Measurements from ENCODE around the gene DCHS1.

The DCHS1 gene

DNA sequence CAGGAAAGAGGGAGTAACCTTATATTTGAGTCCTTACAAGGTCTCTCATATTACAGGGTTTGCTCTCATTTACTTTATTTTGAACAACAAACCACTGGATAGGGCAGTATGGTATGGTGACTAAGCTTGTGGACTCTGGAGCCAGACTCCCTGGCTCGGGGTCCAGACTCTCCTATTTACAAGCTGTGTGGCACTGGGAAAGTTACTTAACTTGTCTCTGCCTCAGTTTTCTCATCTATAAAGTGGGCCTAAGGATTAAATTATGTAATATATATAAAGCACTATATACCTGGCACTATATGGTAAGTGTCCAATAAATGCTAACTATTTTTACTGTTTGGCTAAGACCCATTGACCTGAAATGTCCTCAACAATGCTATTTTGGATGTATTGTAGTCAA, 1.7 kb upstream of the DCHS1 start:
- TF ChIP-seq, protein P1, sequence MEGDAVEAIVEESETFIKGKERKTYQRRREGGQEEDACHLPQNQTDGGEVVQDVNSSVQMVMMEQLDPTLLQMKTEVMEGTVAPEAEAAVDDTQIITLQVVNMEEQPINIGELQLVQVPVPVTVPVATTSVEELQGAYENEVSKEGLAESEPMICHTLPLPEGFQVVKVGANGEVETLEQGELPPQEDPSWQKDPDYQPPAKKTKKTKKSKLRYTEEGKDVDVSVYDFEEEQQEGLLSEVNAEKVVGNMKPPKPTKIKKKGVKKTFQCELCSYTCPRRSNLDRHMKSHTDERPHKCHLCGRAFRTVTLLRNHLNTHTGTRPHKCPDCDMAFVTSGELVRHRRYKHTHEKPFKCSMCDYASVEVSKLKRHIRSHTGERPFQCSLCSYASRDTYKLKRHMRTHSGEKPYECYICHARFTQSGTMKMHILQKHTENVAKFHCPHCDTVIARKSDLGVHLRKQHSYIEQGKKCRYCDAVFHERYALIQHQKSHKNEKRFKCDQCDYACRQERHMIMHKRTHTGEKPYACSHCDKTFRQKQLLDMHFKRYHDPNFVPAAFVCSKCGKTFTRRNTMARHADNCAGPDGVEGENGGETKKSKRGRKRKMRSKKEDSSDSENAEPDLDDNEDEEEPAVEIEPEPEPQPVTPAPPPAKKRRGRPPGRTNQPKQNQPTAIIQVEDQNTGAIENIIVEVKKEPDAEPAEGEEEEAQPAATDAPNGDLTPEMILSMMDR (IDR thresholded peaks at IDR 0.05; ENCODE audit: insufficient read depth, low read depth, low read length, missing control alignments) = no peak
- DNase-seq (ENCODE audit: low read depth) = no peak
- H3K4me3 ChIP-seq (ENCODE audit: low read length) = no peak overlapping the region

DNA sequence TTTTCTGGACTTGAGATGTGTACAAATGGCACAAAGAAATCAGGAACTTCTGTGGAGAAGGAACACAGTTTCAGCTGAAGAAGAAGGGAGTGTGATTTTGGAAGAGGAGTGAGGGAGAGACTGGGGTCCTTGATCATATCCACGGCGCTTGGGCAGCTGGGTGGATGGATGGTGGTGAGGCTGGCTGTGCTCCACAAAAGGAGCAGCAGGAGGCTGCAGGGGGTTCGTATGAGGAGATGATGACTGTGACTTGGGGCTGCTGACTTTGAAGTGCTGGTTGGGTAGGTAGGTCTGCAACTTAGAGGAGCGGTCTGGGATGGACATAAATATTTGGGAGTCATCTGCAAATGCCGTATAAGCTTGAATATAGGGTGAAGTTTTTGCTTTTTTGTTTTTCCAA, 1.3 kb upstream of the DCHS1 start:
- TF ChIP-seq, protein P1 (IDR thresholded peaks at IDR 0.05; ENCODE audit: insufficient read depth, low read depth, low read length, missing control alignments) = no peak
- DNase-seq (ENCODE audit: low read depth) = no peak

GRCh38 chr11:6656584-6656915, 941 bp upstream of the DCHS1 start:
- no peak for DNase-seq (ENCODE audit: low read depth)
- TF ChIP-seq, protein P1 (IDR thresholded peaks at IDR 0.05; ENCODE audit: insufficient read depth, low read depth, low read length, missing control alignments) = no peak
- H3K4me3 ChIP-seq (ENCODE audit: low read length) = no peak overlapping the region

More for the DNA sequence above, 1.3 kb upstream of the DCHS1 start:
- H3K4me3 ChIP-seq (ENCODE audit: low read length) = no peak overlapping the region

GRCh38 chr11:6655020-6655789, 404 bp downstream of the DCHS1 start:
- no peak for DNase-seq (ENCODE audit: low read depth)
- TF ChIP-seq, protein P1 (IDR thresholded peaks at IDR 0.05; ENCODE audit: insufficient read depth, low read depth, low read length, missing control alignments) = no peak
- H3K4me3 ChIP-seq (ENCODE audit: low read length) = no peak overlapping the region

GRCh38 chr11:6654281-6655019, 1.2 kb downstream of the DCHS1 start:
- TF ChIP-seq, protein P1 (IDR thresholded peaks at IDR 0.05; ENCODE audit: insufficient read depth, low read depth, low read length, missing control alignments) = no peak
- no peak for DNase-seq (ENCODE audit: low read depth)
- H3K4me3 ChIP-seq (ENCODE audit: low read length) = no peak overlapping the region

- TF ChIP-seq, protein P1 (IDR thresholded peaks at IDR 0.05; ENCODE audit: insufficient read depth, low read depth, low read length, missing control alignments) = no peak
- DNase-seq (ENCODE audit: low read depth) = no peak
- no peak overlapping the region for H3K4me3 ChIP-seq (ENCODE audit: low read length)
Observed at GRCh38 chr11:6653656-6654055, 2.0 kb downstream of the DCHS1 start.

Measured in epithelial cell of esophagus (primary cell).